Aorta (tissue), 5 donors: Measurements from ENCODE around the gene FAM200C. TPM values are rescaled to one million over a fixed set of nuclear protein-coding genes. Genes with fewer than 3 reads are reported as not detected.

Experiments used
- ATAC-seq: fragments of 200-7000 bp; cut with Tn5 transposase; one replicate; pipeline ENCODE4 v1.9.1; 2022; ENCODE audit warnings: moderate library complexity; ENCODE audit not compliant: low FRiP score
- DNase-seq, 2 donors: peaks; one replicate each; pipeline ENCODE4 v3.0.0-alpha.2; 2020
- H3K27ac ChIP-seq, 2 donors: one replicate each; pipeline ENCODE4 v1.5.1; 2013; ENCODE audit warnings: low read length in 2 of 2, mild to moderate bottlenecking in 2 of 2, moderate library complexity in 2 of 2, control low read depth in 1 of 2, inconsistent platforms in 1 of 2, low read depth in 1 of 2
- H3K27me3 ChIP-seq, 2 donors: one replicate each; pipeline ENCODE4 v1.6.1; 2013; ENCODE audit warnings: control low read depth in 1 of 2, low read length in 1 of 2, mild to moderate bottlenecking in 1 of 2, moderate library complexity in 1 of 2; ENCODE audit not compliant: insufficient read depth in 2 of 2, control insufficient read depth in 1 of 2
- H3K36me3 ChIP-seq, 2 donors: one replicate each; pipeline ENCODE4 v1.6.1; 2013; ENCODE audit warnings: control low read depth in 1 of 2, low read length in 1 of 2, mild to moderate bottlenecking in 1 of 2; ENCODE audit not compliant: insufficient read depth in 2 of 2, control insufficient read depth in 1 of 2
- H3K4me1 ChIP-seq, 2 donors: one replicate each; pipeline ENCODE4 v1.6.1; 2013; ENCODE audit warnings: low read length in 2 of 2, control low read depth in 1 of 2, mild to moderate bottlenecking in 1 of 2, moderate library complexity in 1 of 2; ENCODE audit not compliant: insufficient read depth in 2 of 2, control insufficient read depth in 1 of 2
- H3K4me3 ChIP-seq, 2 donors: one replicate each; pipeline ENCODE4 v1.5.1; 2013; ENCODE audit warnings: low read length in 2 of 2, control low read depth in 1 of 2, mild to moderate bottlenecking in 1 of 2
- H3K9me3 ChIP-seq: one replicate; pipeline ENCODE4 v1.6.1; 2013; ENCODE audit warnings: mild to moderate bottlenecking, low read length; ENCODE audit not compliant: control insufficient read depth
- WGBS, 2 donors: extraction: QIAGEN DNeasy Blood & Tissue Kit; methylation state at CpG; one replicate each; pipeline ENCODE4 v1.1.7; 2013; 5-methylcytosine and 5-hydroxymethylcytosine counted together
- intact Hi-C, 2 donors: fragments of 100-400 bp; cut with DNase I; formaldehyde crosslinking; loops; one replicate each; pipeline versions ENCODE4 v1.14.2 to v1.15.0; 2022
- polyA plus RNA-seq, 2 donors: library from polyadenylated mRNA; stranded (reverse); fragments of 200-250 nt; gene quantifications; one replicate each; pipeline ENCODE4 v1.2.3, GENCODE V29; 2013
- total RNA-seq, 2 donors: library from RNA; stranded (reverse); fragmentation: NEBNext Ultra II Directional; extraction: Animal tissue kit (Norgen Biotek cat#: 25700); gene quantifications; one replicate each; pipeline ENCODE4 v1.2.1, GENCODE V29; 2021
- donor health status: healthy with polysubstance abuse.
- donor health status: Bipolar disorder and iron deficiency.
- donor health status: DM: no; HTN: no; CAD: no.
- donor health status: DM: no; HTN: no; CAD: no.
- donor health status: DM: yes; HTN: yes; CAD: no.

The FAM200C gene
- total and polyA plus RNA-seq, 4 donors = 3.5 to 8.2 (median 5.7) TPM

DNA sequence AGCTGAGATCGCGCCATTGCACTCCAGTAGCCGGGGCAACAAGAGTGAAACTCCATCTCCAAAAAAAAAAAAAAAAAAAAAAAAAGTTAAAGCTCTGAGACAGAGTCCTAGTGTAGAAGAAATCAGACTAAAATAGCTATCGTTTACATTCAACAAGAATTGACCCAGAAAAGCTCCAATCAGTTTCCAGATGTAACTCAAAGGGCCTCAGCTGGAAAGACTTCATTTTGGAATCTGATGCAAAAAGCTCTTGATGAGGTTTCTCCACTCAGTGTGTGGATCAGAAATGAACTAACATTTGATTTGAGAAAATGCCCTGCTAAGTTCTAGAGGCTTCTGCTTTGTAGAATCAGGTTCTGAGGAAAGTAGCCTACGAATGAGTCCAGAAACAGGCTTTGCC, 22.2 kb downstream of the FAM200C start:
- 80 to 83% methylated on average over 5 of the region's 5 CpGs for WGBS, 2 donors
- Histone ChIP-seq H3K4me1 (no peaks in the 10 kb centered on the region), H3K27me3 (no peaks in the 10 kb centered on the region), H3K4me3 (no peak overlapping the region), H3K9me3 (no peaks in the 10 kb centered on the region), H3K36me3 (no peaks in the 10 kb centered on the region), H3K27ac (no peak overlapping the region)
- DNase-seq = no peak
- no peak for ATAC-seq
- intact Hi-C loops = no loop called here

DNA sequence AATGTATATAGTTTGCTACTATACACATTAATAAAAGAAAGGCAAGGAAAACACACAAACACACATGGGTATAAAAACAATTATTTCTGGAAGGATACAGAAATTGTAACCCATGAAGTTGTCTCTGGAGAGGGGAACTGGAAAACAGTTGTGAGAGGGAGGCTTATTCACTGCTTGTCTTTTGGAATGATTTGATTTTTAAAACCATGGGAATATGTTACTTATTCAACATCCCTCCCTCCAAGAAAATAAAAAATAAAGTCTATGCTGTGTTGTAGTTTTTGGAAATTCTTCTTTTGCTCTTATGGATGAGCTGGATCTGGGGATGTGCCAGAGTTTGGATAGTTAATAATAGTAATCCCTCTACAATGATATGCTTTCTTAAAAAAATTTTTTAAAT, 23.4 kb downstream of the FAM200C start:
- Histone ChIP-seq H3K36me3 (no peaks in the 10 kb centered on the region), H3K9me3 (no peaks in the 10 kb centered on the region), H3K4me3 (no peak overlapping the region), H3K27ac (no peak overlapping the region), H3K27me3 (no peaks in the 10 kb centered on the region), H3K4me1 (no peaks in the 10 kb centered on the region)
- intact Hi-C loops = no loop called here
- no peak for ATAC-seq
- no peak for DNase-seq

- no peaks in the 10 kb centered on the region for H3K36me3 ChIP-seq
- H3K27me3 ChIP-seq = no peaks in the 10 kb centered on the region
- 8 to 13% methylated on average over 2 of the region's 2 CpGs for WGBS, 2 donors
- no peaks in the 10 kb centered on the region for H3K9me3 ChIP-seq
- no peaks in the 10 kb centered on the region for H3K4me1 ChIP-seq
- intact Hi-C loops = no loop called here
- no peak overlapping the region for H3K4me3 ChIP-seq
- H3K27ac ChIP-seq = no peak overlapping the region
- DNase-seq (no peak), ATAC-seq (no peak)
Measured at GRCh38 chr5:160375701-160376100, 24.2 kb downstream of the FAM200C start.

GRCh38 chr5:160375166-160375565, 24.7 kb downstream of the FAM200C start:
- Histone ChIP-seq H3K27me3 (no peaks in the 10 kb centered on the region), H3K27ac (no peak overlapping the region), H3K4me3 (no peak overlapping the region), H3K36me3 (no peaks in the 10 kb centered on the region), H3K4me1 (no peaks in the 10 kb centered on the region), H3K9me3 (no peaks in the 10 kb centered on the region)
- DNase-seq (no peak), ATAC-seq (no peak)
- intact Hi-C loops = no loop called here

GRCh38 chr5:160371294-160371693, 28.6 kb downstream of the FAM200C start:
- Histone ChIP-seq H3K27ac (no peak overlapping the region), H3K4me1 (no peaks in the 10 kb centered on the region), H3K27me3 (no peaks in the 10 kb centered on the region), H3K9me3 (no peaks in the 10 kb centered on the region), H3K4me3 (no peak overlapping the region), H3K36me3 (no peaks in the 10 kb centered on the region)
- intact Hi-C loops = no loop called here
- DNase-seq (no peak), ATAC-seq (no peak)

DNA sequence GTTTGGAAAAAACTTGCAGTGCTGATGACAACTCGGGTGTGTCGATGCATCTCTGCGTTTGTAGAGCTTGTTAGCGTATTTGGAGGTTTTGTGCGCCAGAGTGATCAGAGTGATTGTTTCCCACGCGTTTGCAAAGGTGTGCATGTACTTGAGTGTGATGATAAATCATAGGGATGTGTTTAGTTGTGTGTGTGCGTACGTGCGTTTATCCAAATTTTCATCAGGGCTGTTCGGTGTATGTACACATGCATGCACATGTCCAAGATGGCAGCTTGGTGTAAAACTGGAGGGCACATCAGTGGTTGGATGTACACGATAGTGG, 29.2 kb downstream of the FAM200C start:
- Histone ChIP-seq H3K36me3 (no peaks in the 10 kb centered on the region), H3K27ac (no peak overlapping the region), H3K27me3 (no peaks in the 10 kb centered on the region), H3K4me3 (peak overlapping the region in 1 of 2 donors; percentile 84), H3K9me3 (no peaks in the 10 kb centered on the region), H3K4me1 (no peaks in the 10 kb centered on the region)
- intact Hi-C loops = no loop called here
- DNase-seq (no peak), ATAC-seq (no peak)
- 20 to 23% methylated on average over 12 of the region's 12 CpGs for WGBS, 2 donors

DNA sequence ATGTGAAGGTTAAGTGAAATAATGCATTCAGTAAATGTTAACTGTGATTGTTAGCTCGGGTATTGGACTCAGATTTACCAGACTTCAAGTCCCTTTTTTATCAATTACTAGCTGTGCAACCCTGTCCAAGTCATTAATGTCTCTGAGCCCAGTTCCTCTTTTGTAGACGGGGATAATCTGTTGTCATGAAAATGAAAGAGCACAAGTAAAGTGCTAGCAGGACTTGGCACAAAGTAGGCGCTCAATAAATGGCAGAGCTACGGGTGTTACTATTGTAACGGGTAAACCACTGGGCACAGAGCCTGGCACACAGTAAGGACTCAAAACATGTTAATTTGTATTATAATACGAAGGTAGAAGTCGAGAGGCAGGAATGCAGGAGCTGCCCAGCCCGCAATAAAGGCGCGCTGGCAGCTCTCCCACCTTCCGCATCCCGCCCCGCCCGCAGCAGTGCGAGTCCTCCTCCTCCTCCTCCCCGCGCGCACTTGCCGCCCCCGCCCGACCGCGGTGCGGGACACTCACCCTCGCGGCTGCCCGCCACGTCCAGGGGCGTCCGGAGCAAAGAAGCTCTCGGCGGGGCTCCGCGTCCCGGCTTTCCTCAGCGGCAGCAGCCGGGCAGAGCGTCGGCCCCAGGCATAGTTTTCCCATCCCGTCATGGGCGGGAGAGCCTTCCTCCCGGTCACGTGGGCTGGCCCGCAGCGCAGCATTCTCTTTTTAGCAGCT, 29.7 kb downstream of the FAM200C start, which contains the start of gene C1QTNF2:
C1QTNF2 (minus strand) TSS at position 637 of the 723 bp plus-strand sequence. CDS start 15,615 bp downstream, outside the sequence.
- intact Hi-C loops = no loop called here
- DNase-seq (peak; percentile 79 to 92), ATAC-seq (peak; percentile 87)
- H3K36me3 ChIP-seq = no peaks in the 10 kb centered on the region
- H3K9me3 ChIP-seq = no peaks in the 10 kb centered on the region
- H3K4me1 ChIP-seq = no peaks in the 10 kb centered on the region
- no peaks in the 10 kb centered on the region for H3K27me3 ChIP-seq
- peak within 1 kb of the TSS; percentile 36 to 84 for H3K4me3 ChIP-seq
- 1% methylated on average over 34 to 45 of the region's 45 CpGs for WGBS, 2 donors
- H3K27ac ChIP-seq = no peak within 1 kb of the TSS

- Histone ChIP-seq H3K36me3 (no peaks in the 10 kb centered on the region), H3K4me1 (no peaks in the 10 kb centered on the region), H3K27ac (no peak overlapping the region), H3K27me3 (no peaks in the 10 kb centered on the region), H3K9me3 (no peaks in the 10 kb centered on the region), H3K4me3 (no peak overlapping the region)
- intact Hi-C loops = no loop called here
- DNase-seq = no peak
- 86 to 90% methylated on average over 3 of the region's 3 CpGs for WGBS, 2 donors
- no peak for ATAC-seq
Measured at GRCh38 chr5:160367885-160368284, 32.0 kb downstream of the FAM200C start.

DNA sequence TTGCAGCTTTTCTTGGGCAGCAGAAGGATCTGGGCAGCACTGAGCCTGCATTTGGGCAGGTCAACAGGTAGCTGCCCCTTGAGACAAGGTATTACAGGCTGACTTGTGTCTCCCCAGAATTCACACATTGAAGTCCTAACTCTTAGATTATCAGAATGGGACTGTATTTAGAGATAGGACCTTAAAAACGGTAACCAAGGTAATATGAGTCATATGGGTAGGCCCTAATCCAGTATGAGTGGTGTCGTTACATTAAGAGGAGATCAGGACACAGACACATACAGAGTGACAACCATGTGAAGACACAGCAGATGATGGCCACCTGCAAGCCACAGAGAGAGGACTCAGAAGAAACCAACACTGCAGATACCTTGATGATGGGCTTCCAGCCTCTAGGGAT, 32.6 kb downstream of the FAM200C start:
- H3K4me1 ChIP-seq = no peaks in the 10 kb centered on the region
- ATAC-seq (no peak), DNase-seq (no peak)
- no peaks in the 10 kb centered on the region for H3K36me3 ChIP-seq
- no peaks in the 10 kb centered on the region for H3K9me3 ChIP-seq
- 10 to 13% methylated on average over 2 of the region's 2 CpGs for WGBS, 2 donors
- intact Hi-C loops = no loop called here
- no peak overlapping the region for H3K27ac ChIP-seq
- no peak overlapping the region for H3K4me3 ChIP-seq
- no peaks in the 10 kb centered on the region for H3K27me3 ChIP-seq
